HEK293 (cell line): ENCODE data around the gene ART1.

Experiments
- FEZF1 ChIP-seq: fragments of 450-650 bp; formaldehyde crosslinking; IDR thresholded peaks from 2 replicates; pipeline ENCODE4 v1.5.1; 2016; ENCODE audit warnings: missing biosample characterization, missing genetic modification characterization
- HOXC10 ChIP-seq: sonication (generic); formaldehyde crosslinking; IDR thresholded peaks from 2 replicates; pipeline ENCODE4 v1.8.1; 2023; ENCODE audit warnings: mild to moderate bottlenecking, missing genetic modification reagents
- KLF1 ChIP-seq: fragments of 450-650 bp; formaldehyde crosslinking; IDR thresholded peaks from 2 replicates; pipeline ENCODE4 v1.5.1; 2016; ENCODE audit warnings: missing biosample characterization, missing genetic modification characterization
- MYNN ChIP-seq: fragments of 450-650 bp; formaldehyde crosslinking; IDR thresholded peaks from 2 replicates; pipeline ENCODE4 v1.5.1; 2016; ENCODE audit warnings: missing biosample characterization, missing genetic modification characterization, borderline replicate concordance
- OSR2 ChIP-seq: fragments of 450-650 bp; formaldehyde crosslinking; IDR thresholded peaks from 2 replicates; pipeline ENCODE4 v1.5.1; 2016; ENCODE audit warnings: missing biosample characterization, missing genetic modification characterization
- PRDM6 ChIP-seq: fragments of 450-650 bp; formaldehyde crosslinking; IDR thresholded peaks from 2 replicates; pipeline ENCODE4 v1.5.1; 2017; ENCODE audit warnings: missing biosample characterization, missing genetic modification characterization
- REPIN1 ChIP-seq: fragments of 450-650 bp; formaldehyde crosslinking; IDR thresholded peaks from 2 replicates; pipeline ENCODE4 v1.5.1; 2017; ENCODE audit warnings: missing biosample characterization, missing genetic modification characterization, low read depth
- TCF7L2 ChIP-seq: IDR thresholded peaks from 2 replicates; pipeline ENCODE4 v1.6.1; 2011; ENCODE audit warnings: low read depth, mild to moderate bottlenecking, inconsistent platforms, low read length, moderate library complexity, borderline replicate concordance
- TRIM28 ChIP-seq: IDR thresholded peaks from 2 replicates; pipeline ENCODE4 v1.6.1; 2011; ENCODE audit warnings: low read length, control low read depth, borderline replicate concordance
- YY1 ChIP-seq: fragments of 450-650 bp; formaldehyde crosslinking; IDR thresholded peaks from 2 replicates; pipeline ENCODE4 v1.5.1; 2018; ENCODE audit warnings: missing biosample characterization, missing genetic modification characterization
- ZBTB11 ChIP-seq: fragments of 450-650 bp; formaldehyde crosslinking; conservative IDR thresholded peaks from 2 replicates; pipeline ENCODE4 v1.5.1; 2016; ENCODE audit warnings: low read depth, missing biosample characterization, missing genetic modification characterization
- ZBTB48 ChIP-seq: fragments of 450-650 bp; formaldehyde crosslinking; IDR thresholded peaks from 2 replicates; pipeline ENCODE4 v1.5.1; 2016; ENCODE audit warnings: missing biosample characterization, missing genetic modification characterization
- ZNF114 ChIP-seq: fragments of 450-650 bp; formaldehyde crosslinking; IDR thresholded peaks from 2 replicates; pipeline ENCODE4 v1.5.0; 2017; ENCODE audit warnings: missing biosample characterization, missing genetic modification characterization
- ZNF138 ChIP-seq: fragments of 450-650 bp; formaldehyde crosslinking; IDR thresholded peaks from 2 replicates; pipeline ENCODE4 v1.5.1; 2016; ENCODE audit warnings: missing biosample characterization, missing genetic modification characterization, borderline replicate concordance
- ZNF140 ChIP-seq: fragments of 450-650 bp; formaldehyde crosslinking; IDR thresholded peaks from 2 replicates; pipeline ENCODE4 v1.5.1; 2016; ENCODE audit warnings: missing biosample characterization, missing genetic modification characterization
- ZNF175 ChIP-seq: fragments of 450-650 bp; formaldehyde crosslinking; IDR thresholded peaks from 2 replicates; pipeline ENCODE4 v1.5.1; 2016; ENCODE audit warnings: missing biosample characterization, missing genetic modification characterization
- ZNF274 ChIP-seq, 2 experiments: fragments of 200-500 bp in 1 of 2; fragments of 450-650 bp in 1 of 2; sonication (Bioruptor generic) in 1 of 2; formaldehyde crosslinking in 1 of 2; IDR thresholded peaks; 2 replicates each; pipeline versions ENCODE4 v1.5.1 to v1.6.1; 2014 to 2016; ENCODE audit warnings: borderline replicate concordance in 1 of 2, inconsistent platforms in 1 of 2, low read length in 1 of 2, missing biosample characterization in 1 of 2, missing genetic modification characterization in 1 of 2
- ZNF292 ChIP-seq: fragments of 450-650 bp; formaldehyde crosslinking; IDR thresholded peaks from 2 replicates; pipeline ENCODE4 v1.5.1; 2016; ENCODE audit warnings: low read depth, missing biosample characterization, missing genetic modification characterization, borderline replicate concordance
- ZNF398 ChIP-seq: fragments of 450-650 bp; formaldehyde crosslinking; IDR thresholded peaks from 2 replicates; pipeline ENCODE4 v1.5.1; 2017; ENCODE audit warnings: missing biosample characterization, missing genetic modification characterization
- ZNF426 ChIP-seq: fragments of 450-650 bp; formaldehyde crosslinking; IDR thresholded peaks from 2 replicates; pipeline ENCODE4 v1.5.1; 2017; ENCODE audit warnings: missing biosample characterization, missing genetic modification characterization, mild to moderate bottlenecking, inconsistent platforms, moderate library complexity
- ZNF473 ChIP-seq: fragments of 450-650 bp; formaldehyde crosslinking; IDR thresholded peaks from 2 replicates; pipeline ENCODE4 v1.5.1; 2017; ENCODE audit warnings: missing biosample characterization, missing genetic modification characterization
- ZNF48 ChIP-seq: fragments of 450-650 bp; formaldehyde crosslinking; IDR thresholded peaks from 2 replicates; pipeline ENCODE4 v1.5.1; 2016; ENCODE audit warnings: missing biosample characterization, missing genetic modification characterization
- ZNF544 ChIP-seq: fragments of 450-650 bp; formaldehyde crosslinking; IDR thresholded peaks from 2 replicates; pipeline ENCODE4 v1.5.0; 2017; ENCODE audit warnings: missing biosample characterization, missing genetic modification characterization
- ZNF610 ChIP-seq: fragments of 450-650 bp; formaldehyde crosslinking; IDR thresholded peaks from 2 replicates; pipeline ENCODE4 v1.5.1; 2016; ENCODE audit warnings: missing biosample characterization, missing genetic modification characterization, borderline replicate concordance
- ZNF626 ChIP-seq: fragments of 450-650 bp; sonication (Bioruptor Pico); formaldehyde crosslinking; IDR thresholded peaks from 2 replicates; pipeline ENCODE4 v1.5.1; 2018; ENCODE audit warnings: missing biosample characterization, missing genetic modification characterization, inconsistent platforms
- ZNF660 ChIP-seq: fragments of 450-650 bp; IDR thresholded peaks from 2 replicates; pipeline ENCODE4 v1.5.1; 2018; ENCODE audit warnings: missing biosample characterization, mild to moderate bottlenecking, missing genetic modification characterization
- ZNF664 ChIP-seq: fragments of 450-650 bp; formaldehyde crosslinking; IDR thresholded peaks from 2 replicates; pipeline ENCODE4 v1.5.1; 2016; ENCODE audit warnings: missing biosample characterization, missing genetic modification characterization
- ZNF692 ChIP-seq: fragments of 450-650 bp; formaldehyde crosslinking; IDR thresholded peaks from 2 replicates; pipeline ENCODE4 v1.5.1; 2016; ENCODE audit warnings: missing biosample characterization, missing genetic modification characterization
- TF ChIP-seq, protein P1 (sequence below): fragments of 450-650 bp; formaldehyde crosslinking; IDR thresholded peaks from 2 replicates; pipeline ENCODE4 v1.5.1; 2016; ENCODE audit warnings: missing biosample characterization, missing genetic modification characterization

ART1 gene

DNA sequence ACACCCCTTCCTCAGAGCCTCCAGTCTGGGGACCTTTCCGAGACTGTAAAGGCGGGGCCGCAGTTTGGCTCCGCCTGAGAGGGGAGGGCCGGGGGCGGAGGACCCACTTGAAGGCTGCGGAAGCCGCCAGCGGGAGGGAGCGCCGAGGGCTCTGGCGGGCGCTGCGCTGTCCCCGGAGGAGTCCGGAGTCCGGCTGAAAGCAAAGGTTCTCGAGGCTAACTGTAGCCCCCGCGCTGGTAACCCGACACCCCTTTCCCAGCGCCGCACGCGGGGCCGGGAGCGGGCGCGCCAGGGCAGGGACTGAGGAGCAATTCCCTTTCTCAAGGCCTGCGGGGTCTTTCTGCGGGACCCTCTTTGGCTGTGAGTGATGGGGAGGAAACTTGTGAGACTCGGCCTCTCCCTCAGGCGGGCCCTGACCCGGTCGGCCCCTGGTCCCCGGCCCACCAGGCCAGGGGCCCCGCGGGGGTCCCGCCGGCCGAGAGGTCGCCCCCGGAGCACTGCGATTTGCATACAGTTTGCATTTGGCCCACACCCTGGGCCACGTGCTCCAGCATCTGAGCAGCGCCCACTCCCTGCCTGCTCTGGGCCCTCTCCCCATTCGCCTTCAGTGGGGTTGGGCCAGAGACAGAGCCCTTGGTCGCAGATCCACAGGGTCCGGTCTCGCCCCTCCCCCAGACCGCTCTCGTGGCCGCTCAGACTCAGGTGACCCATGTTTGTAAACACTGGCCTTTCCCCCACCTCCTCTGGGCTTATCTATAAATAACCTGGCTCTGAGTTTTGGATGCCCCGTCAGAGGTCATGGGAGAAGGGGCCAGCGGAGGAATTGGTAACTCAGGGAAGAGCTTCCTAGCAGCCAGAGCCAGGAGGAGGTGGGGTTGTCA lies 2.6 kb upstream of the ART1 start (continued):
- no peak for TF ChIP-seq KLF1 (tag by site-specific recombination)
- TF ChIP-seq TRIM28: no peak
- no peak for TF ChIP-seq ZNF426
- TF ChIP-seq MYNN (tag by site-specific recombination): no peak
- TF ChIP-seq ZNF544 (tag by site-specific recombination): no peak
- TF ChIP-seq ZNF138 (tag by site-specific recombination): no peak
- no peak for TF ChIP-seq ZNF140
- no peak for TF ChIP-seq REPIN1 (tag by site-specific recombination)
- no peak for TF ChIP-seq ZNF664
- TF ChIP-seq OSR2 (tag by site-specific recombination): no peak
- no peak for TF ChIP-seq ZNF473 (tag by site-specific recombination)
- TF ChIP-seq ZBTB48 (tag by site-specific recombination): peak; percentile 99
- no peak for TF ChIP-seq ZNF660 (tag by site-specific recombination)
- no peak for TF ChIP-seq ZNF626
- TF ChIP-seq ZNF114 (tag by site-specific recombination): no peak
- no peak for TF ChIP-seq ZNF610
- no peak for TF ChIP-seq FEZF1 (tag by site-specific recombination)
- TF ChIP-seq, protein P1, sequence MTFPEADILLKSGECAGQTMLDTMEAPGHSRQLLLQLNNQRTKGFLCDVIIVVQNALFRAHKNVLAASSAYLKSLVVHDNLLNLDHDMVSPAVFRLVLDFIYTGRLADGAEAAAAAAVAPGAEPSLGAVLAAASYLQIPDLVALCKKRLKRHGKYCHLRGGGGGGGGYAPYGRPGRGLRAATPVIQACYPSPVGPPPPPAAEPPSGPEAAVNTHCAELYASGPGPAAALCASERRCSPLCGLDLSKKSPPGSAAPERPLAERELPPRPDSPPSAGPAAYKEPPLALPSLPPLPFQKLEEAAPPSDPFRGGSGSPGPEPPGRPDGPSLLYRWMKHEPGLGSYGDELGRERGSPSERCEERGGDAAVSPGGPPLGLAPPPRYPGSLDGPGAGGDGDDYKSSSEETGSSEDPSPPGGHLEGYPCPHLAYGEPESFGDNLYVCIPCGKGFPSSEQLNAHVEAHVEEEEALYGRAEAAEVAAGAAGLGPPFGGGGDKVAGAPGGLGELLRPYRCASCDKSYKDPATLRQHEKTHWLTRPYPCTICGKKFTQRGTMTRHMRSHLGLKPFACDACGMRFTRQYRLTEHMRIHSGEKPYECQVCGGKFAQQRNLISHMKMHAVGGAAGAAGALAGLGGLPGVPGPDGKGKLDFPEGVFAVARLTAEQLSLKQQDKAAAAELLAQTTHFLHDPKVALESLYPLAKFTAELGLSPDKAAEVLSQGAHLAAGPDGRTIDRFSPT (tag by site-specific recombination): no peak
- no peak for TF ChIP-seq ZNF292
- TF ChIP-seq ZBTB11 (tag by site-specific recombination): no peak
- TF ChIP-seq PRDM6: no peak
- TF ChIP-seq TCF7L2: no peak
- no peak for TF ChIP-seq YY1 (tag by site-specific recombination)
- TF ChIP-seq ZNF175 (tag by site-specific recombination): no peak
- peak; percentile 28; the same call in 1 of the 2 replicates for TF ChIP-seq ZNF398 (tag by site-specific recombination)
- no peak for TF ChIP-seq ZNF274 (IDR thresholded peaks at IDR 0.05; ENCODE audit: low read length)
- no peak for TF ChIP-seq ZNF274 (tag by site-specific recombination; IDR thresholded peaks at IDR 0.05; ENCODE audit: borderline replicate concordance)
- no peak for TF ChIP-seq HOXC10 (CRISPR knock-in tag)
- no peak for TF ChIP-seq ZNF48 (tag by site-specific recombination)
- peak; percentile 46; the same call in 1 of the 2 replicates for TF ChIP-seq ZNF692 (tag by site-specific recombination)
